ENCODE measurements around the gene PDZD2. TPM values are rescaled to one million over a fixed set of nuclear protein-coding genes. Genes with fewer than 3 reads are reported as not detected.
A peak's percentile ranks its signal among the peaks of the same experiment; 100 is the strongest.

Gene PDZD2
- total and polyA plus RNA-seq, 5 donors = 40.4 to 188 (median 109) TPM

DNA sequence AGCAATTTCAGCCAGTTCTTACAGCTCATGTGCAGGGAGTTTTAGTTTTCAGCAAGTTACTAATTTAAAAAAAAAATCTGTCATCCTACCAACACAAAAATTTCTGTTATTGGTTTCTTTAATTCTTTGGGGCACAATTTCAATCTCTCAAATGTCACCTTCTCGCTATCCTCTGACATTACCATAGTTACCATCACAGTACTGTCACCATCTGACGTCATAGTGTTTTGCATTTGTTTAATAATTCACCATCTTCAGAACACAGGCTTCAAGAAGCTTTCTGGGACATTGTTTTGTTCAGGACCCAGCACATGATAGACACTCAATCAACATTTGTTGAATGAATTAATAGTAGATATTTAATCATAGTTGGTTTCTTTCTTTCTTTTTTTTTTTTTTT is 155.1 kb downstream of the PDZD2 start:
- H3K4me3 ChIP-seq (ENCODE audit: low read length) = no peak overlapping the region
- no peaks in the 10 kb centered on the region for H3K9me3 ChIP-seq (ENCODE audit: control insufficient read depth, low read length)
- no peak for DNase-seq
- H3K27ac ChIP-seq (ENCODE audit: low read length) = no peak overlapping the region
- 92% methylated on average over 2 of the region's 2 CpGs for WGBS
- intact Hi-C loops (cut with DNase I) = no loop called here
- ATAC-seq = no peak
- no peaks in the 10 kb centered on the region for H3K27me3 ChIP-seq (ENCODE audit: control insufficient read depth, insufficient read depth)
- H3K4me1 ChIP-seq (ENCODE audit: control insufficient read depth, insufficient read depth, low read length) = no peaks in the 10 kb centered on the region

DNA sequence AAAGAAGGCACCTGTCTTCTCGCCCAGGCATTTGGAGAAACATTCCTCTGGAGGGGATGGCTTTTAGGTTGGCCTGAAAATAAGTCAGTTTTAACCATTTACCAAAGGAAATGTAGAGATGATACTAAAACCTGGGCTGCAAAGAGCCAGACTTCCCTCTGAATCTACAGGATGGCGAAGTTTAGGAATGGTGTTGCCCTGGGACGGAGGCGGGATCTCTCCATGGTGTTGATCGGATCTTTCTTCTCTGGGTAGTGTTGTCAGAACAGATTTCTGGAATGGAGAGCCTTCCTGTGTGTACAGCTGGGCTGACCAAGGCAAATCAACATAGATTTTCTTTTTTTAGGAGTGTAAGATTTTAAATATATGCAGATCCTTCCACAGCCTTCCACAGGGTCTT is 159.2 kb downstream of the PDZD2 start:
- Histone ChIP-seq H3K27ac (ENCODE audit: low read length) (no peak overlapping the region), H3K9me3 (ENCODE audit: control insufficient read depth, low read length) (no peaks in the 10 kb centered on the region), H3K4me1 (ENCODE audit: control insufficient read depth, insufficient read depth, low read length) (no peaks in the 10 kb centered on the region), H3K27me3 (ENCODE audit: control insufficient read depth, insufficient read depth) (no peaks in the 10 kb centered on the region), H3K4me3 (ENCODE audit: low read length) (no peak overlapping the region)
- WGBS = 90% methylated on average over 5 of the region's 5 CpGs
- DNase-seq (no peak), ATAC-seq (no peak)
- intact Hi-C loops (cut with DNase I) = no loop called here

DNA sequence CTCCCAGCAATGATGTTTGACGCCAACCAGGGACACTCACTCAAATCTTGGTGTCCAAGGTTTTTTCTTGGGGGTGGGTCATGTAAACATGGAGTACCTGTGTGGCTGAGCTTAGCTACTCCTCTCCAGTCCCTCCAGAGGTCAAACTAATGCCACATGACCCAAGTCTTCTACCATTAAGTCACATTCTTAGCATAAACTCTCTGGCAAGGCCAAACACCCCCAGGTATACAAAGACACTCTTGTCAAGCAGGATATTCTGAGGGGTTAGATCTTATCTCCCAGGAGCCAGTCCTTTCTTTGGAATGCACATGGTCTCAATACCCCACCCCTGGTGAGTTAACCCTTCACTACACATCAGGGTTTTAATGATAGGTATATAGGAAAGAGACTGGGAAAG is 161.4 kb downstream of the PDZD2 start:
- Histone ChIP-seq H3K27ac (ENCODE audit: low read length) (no peak overlapping the region), H3K9me3 (ENCODE audit: control insufficient read depth, low read length) (no peaks in the 10 kb centered on the region), H3K4me3 (ENCODE audit: low read length) (no peak overlapping the region), H3K4me1 (ENCODE audit: control insufficient read depth, insufficient read depth, low read length) (no peaks in the 10 kb centered on the region), H3K27me3 (ENCODE audit: control insufficient read depth, insufficient read depth) (no peaks in the 10 kb centered on the region)
- intact Hi-C loops (cut with DNase I) = no loop called here
- 93% methylated on average over 1 of the region's 1 CpG for whole genome bisulfite sequencing
- ATAC-seq = no peak
- DNase-seq = no peak

DNA sequence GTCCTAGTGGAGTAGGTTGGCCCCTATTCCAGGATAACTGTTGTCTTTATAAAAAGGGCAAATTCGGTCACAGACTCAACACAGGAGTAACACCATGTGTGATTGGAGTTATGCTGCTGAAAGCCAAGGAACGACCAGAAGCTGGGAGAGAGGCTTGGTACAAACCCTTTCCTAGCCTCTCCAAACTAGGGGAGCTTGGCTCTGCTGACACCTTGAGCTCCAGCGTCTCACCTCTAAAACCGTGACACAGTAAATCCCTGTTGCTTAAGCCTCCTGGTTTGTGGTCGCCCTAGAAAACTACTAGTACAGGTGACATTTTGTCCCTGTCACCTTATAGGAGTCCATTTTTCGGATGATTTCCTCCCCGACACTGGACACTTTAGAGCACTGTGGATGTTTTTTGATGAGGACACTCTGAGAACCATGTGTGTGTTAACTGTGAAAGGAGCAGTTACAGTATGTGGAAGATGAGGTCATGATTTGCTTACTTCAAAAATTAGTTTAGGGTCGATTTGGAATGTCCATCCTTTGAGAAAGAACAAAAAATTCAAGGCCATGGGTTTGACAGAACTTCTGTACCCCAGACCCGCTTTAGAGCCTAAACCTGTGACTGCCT is 167.0 kb downstream of the PDZD2 start:
- H3K27ac ChIP-seq (ENCODE audit: low read length) = no peak overlapping the region
- ATAC-seq = no peak
- DNase-seq = no peak
- no peak overlapping the region for H3K4me3 ChIP-seq (ENCODE audit: low read length)
- intact Hi-C loops (cut with DNase I) = loop anchor here in 2 of 4 donors (5.0 kb wide), 2 partner anchors 219 to 224 kb away; no protein-coding TSS in a partner anchor
- no peaks in the 10 kb centered on the region for H3K27me3 ChIP-seq (ENCODE audit: control insufficient read depth, insufficient read depth)
- WGBS = 76% methylated on average over 9 of the region's 9 CpGs
- no peaks in the 10 kb centered on the region for H3K9me3 ChIP-seq (ENCODE audit: control insufficient read depth, low read length)
- no peaks in the 10 kb centered on the region for H3K4me1 ChIP-seq (ENCODE audit: control insufficient read depth, insufficient read depth, low read length)

DNA sequence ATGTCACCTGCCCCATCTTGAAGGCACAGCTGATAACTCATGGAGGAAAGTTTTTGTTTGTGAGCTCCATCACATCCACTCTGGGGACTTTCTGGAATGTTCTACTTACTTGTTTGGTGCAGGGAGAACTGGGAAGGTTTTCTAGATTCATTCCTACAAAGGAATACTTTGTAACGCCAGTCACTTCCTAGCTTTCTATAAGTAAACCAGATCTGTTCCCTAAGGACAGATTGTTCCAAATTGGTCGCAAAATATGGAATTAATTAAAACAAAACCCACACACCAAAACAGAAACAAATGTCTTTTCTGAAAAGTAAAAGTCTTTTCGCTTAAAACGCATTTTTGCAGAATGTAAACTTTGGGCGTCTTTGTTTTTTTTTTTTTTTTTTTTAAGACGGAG is 167.6 kb downstream of the PDZD2 start:
- no peak overlapping the region for H3K4me3 ChIP-seq (ENCODE audit: low read length)
- intact Hi-C loops (cut with DNase I) = loop anchor here in 2 of 4 donors (5.0 kb wide), 2 partner anchors 219 to 224 kb away; no protein-coding TSS in a partner anchor
- no peaks in the 10 kb centered on the region for H3K27me3 ChIP-seq (ENCODE audit: control insufficient read depth, insufficient read depth)
- ATAC-seq (no peak), DNase-seq (no peak)
- WGBS = 83% methylated on average over 6 of the region's 6 CpGs
- no peaks in the 10 kb centered on the region for H3K4me1 ChIP-seq (ENCODE audit: control insufficient read depth, insufficient read depth, low read length)
- H3K27ac ChIP-seq (ENCODE audit: low read length) = no peak overlapping the region
- no peaks in the 10 kb centered on the region for H3K9me3 ChIP-seq (ENCODE audit: control insufficient read depth, low read length)

DNA sequence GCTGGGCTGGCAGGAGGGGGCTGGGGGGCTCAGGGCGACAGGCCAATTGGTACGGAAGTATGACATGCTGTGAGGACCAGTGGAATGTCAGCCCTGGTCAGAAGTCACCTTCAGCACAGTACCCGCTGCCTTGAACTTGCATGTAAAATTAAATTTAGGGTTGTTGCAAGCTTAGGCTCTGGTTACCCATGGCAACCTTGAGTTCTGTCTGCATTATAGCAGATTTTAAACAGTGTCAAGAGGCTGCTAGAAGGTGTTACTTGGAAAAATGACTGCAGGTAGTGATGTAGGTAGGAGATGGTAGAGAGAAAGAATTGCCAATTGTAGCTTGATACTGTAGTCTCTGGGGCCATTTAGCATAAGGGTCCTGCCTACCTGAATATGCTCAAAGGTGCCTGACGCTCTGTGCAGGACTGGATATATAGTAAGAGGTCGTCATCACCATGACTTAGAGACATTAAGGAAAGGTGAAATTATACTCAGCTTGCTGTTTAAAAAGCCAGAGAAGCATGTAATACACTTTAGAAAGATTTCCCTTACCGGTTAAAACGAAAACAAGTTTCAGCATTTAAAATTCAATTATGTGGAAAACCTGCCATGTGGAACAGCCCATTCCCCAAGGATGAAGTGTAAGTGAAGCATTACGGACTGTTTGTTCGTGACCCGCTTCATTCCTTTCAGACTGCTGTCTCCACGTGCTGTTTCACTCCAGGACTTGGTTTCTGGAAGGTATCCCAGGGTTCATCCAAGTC is 169.0 kb downstream of the PDZD2 start:
- no peaks in the 10 kb centered on the region for H3K4me1 ChIP-seq (ENCODE audit: control insufficient read depth, insufficient read depth, low read length)
- intact Hi-C loops (cut with DNase I) = loop anchor here in 3 of 4 donors (2.0 to 5.0 kb wide), 3 partner anchors 221 to 226 kb away; no protein-coding TSS in a partner anchor

DNA sequence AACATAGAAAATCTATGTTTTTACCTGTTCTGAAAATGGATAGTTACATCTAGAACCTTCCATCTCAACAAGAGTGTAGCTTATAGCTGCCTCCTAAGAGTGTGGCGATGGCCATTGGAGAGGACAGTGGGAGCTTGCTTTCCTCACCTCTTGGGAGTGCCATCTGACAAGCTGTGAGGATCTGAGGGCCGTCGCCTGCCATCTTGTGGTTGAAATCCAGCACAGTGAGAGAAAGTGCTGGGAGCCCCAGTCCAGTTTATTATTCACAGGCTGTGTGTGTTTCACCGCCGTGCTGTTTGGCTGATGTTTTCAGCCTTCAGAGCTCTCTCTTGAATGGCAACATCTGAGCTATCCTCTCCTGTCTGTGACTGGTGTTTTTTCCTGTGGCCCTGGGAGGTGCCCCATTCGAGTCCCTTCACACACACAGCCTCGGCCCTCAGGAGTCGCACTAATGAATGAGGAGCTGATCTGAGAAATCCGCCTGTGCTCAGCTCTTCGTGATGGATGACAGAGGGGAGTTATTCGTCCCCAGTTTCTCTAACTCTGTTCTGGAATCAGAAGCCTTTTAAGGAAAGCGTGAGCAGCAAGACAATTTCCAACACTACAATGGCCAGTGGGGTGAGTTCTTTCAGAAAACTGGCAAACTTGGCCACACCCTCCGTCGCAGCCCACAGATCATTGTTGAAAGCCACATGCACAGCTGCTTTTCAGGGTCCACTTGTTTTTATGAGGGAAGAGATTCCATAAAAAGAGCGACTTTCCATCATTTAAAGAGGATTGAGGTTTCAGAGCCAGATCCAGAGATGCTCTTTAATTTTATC is 170.3 kb downstream of the PDZD2 start:
- H3K27ac ChIP-seq (ENCODE audit: low read length) = no peak overlapping the region
- H3K9me3 ChIP-seq (ENCODE audit: control insufficient read depth, low read length) = no peaks in the 10 kb centered on the region
- DNase-seq (peak; percentile 71 to 81 (median 80)), ATAC-seq (peak; percentile 91 to 93)
- H3K27me3 ChIP-seq (ENCODE audit: control insufficient read depth, insufficient read depth) = no peaks in the 10 kb centered on the region
- 49% methylated on average over 15 of the region's 15 CpGs for WGBS
- intact Hi-C loops (cut with DNase I) = loop anchor here in 3 of 4 donors (2.0 to 5.0 kb wide), 3 partner anchors 222 to 227 kb away; no protein-coding TSS in a partner anchor
- no peak overlapping the region for H3K4me3 ChIP-seq (ENCODE audit: low read length)
- H3K4me1 ChIP-seq (ENCODE audit: control insufficient read depth, insufficient read depth, low read length) = no peaks in the 10 kb centered on the region

More for the DNA sequence above, 169.0 kb downstream of the PDZD2 start:
- DNase-seq = no peak
- H3K27me3 ChIP-seq (ENCODE audit: control insufficient read depth, insufficient read depth) = no peaks in the 10 kb centered on the region
- no peaks in the 10 kb centered on the region for H3K9me3 ChIP-seq (ENCODE audit: control insufficient read depth, low read length)
- no peak overlapping the region for H3K27ac ChIP-seq (ENCODE audit: low read length)
- 80% methylated on average over 11 of the region's 11 CpGs for WGBS
- ATAC-seq = no peak
- H3K4me3 ChIP-seq (ENCODE audit: low read length) = no peak overlapping the region

DNA sequence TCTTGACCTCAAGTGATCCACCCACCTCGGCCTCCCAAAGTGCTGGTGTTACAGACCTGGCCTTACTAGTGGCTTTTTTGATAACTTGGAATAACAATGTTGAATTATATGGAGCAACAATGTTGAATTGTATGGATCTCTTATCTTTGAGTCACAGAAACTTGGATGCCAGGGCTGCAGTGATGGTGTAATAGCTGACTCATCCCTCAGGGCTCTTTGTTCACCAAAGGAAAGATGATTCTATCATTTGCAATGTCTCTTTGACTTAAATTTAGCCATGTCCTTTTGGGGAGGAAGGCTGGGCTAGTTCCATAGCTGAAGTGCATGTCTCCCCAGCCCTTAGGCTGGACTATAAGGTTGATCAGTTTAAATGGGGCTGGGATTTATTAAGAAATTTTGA is 172.3 kb downstream of the PDZD2 start:
- H3K9me3 ChIP-seq (ENCODE audit: control insufficient read depth, low read length) = no peaks in the 10 kb centered on the region
- H3K27ac ChIP-seq (ENCODE audit: low read length) = peak overlapping the region; percentile 7
- intact Hi-C loops (cut with DNase I) = loop anchor here in 1 of 4 donors (2.0 kb wide), 1 partner anchor 230 kb away; no protein-coding TSS in a partner anchor
- no peaks in the 10 kb centered on the region for H3K27me3 ChIP-seq (ENCODE audit: control insufficient read depth, insufficient read depth)
- no peak overlapping the region for H3K4me3 ChIP-seq (ENCODE audit: low read length)
- peak in 1 of 3 donors; percentile 20 for DNase-seq
- 81% methylated on average over 1 of the region's 1 CpG for WGBS
- peak in 1 of 2 donors; percentile 58 for ATAC-seq
- H3K4me1 ChIP-seq (ENCODE audit: control insufficient read depth, insufficient read depth, low read length) = no peaks in the 10 kb centered on the region

DNA sequence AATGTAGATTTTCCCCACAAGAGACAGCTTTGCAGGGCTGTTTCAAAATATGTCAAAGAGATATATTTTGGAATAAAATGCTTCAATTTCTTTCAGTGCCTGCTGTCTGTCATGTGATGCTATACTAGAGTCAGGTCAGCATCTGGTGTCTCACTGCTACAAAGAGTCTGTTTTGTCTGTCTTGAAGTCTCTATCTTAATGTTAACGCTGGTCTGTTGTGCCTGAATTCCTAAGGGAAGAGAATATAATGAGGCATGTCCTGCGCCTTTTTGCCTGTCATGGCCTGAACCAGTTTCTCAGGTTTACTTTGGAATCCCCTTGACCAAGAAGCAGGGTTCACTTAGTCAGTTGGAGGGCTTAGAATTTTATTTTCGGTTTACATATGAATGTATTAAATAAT is 176.4 kb downstream of the PDZD2 start:
- DNase-seq (no peak), ATAC-seq (no peak)
- no peaks in the 10 kb centered on the region for H3K27me3 ChIP-seq (ENCODE audit: control insufficient read depth, insufficient read depth)
- no peak overlapping the region for H3K27ac ChIP-seq (ENCODE audit: low read length)
- 81% methylated on average over 3 of the region's 3 CpGs for WGBS
- no peak overlapping the region for H3K4me3 ChIP-seq (ENCODE audit: low read length)
- intact Hi-C loops (cut with DNase I) = no loop called here
- H3K4me1 ChIP-seq (ENCODE audit: control insufficient read depth, insufficient read depth, low read length) = no peaks in the 10 kb centered on the region
- no peaks in the 10 kb centered on the region for H3K9me3 ChIP-seq (ENCODE audit: control insufficient read depth, low read length)

DNA sequence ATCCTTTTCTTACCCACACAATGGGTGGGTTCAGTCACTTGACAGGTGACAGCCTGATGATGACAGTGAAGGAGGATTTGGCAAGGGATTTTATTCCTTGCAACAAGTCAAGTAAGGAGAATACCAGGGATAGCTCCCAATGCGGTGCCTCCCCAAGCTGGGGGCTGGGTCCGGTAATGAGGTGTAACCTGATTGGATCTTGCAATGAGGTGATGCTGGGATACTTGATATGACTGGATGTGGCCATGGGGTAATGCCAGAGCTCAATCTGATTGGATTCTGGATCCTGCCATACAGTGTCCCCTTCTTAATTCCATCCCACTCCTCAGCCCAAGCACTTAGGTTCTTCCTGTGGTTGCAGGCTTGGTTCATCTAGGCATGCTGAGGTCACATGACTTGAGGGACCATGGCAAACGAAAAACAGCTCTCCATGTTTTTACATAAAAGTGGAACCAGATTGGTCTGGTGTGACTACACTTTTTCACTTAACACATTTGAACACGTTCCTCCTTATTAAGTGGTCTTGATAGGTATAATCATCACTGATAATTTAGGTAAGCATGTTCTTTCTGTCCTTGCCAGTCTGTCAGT is 181.1 kb downstream of the PDZD2 start:
- intact Hi-C loops (cut with DNase I) = loop anchor here in 2 of 4 donors (5.0 to 10.0 kb wide), 2 partner anchors 255 to 257 kb away; no protein-coding TSS in a partner anchor
- DNase-seq = no peak
- H3K9me3 ChIP-seq (ENCODE audit: control insufficient read depth, low read length) = no peaks in the 10 kb centered on the region

More for the DNA sequence above, 181.1 kb downstream of the PDZD2 start:
- peak in 1 of 2 donors; percentile 24 for ATAC-seq
- H3K4me1 ChIP-seq (ENCODE audit: control insufficient read depth, insufficient read depth, low read length) = no peaks in the 10 kb centered on the region
- 56% methylated on average over 4 of the region's 4 CpGs for WGBS
- no peaks in the 10 kb centered on the region for H3K27me3 ChIP-seq (ENCODE audit: control insufficient read depth, insufficient read depth)
- no peak overlapping the region for H3K4me3 ChIP-seq (ENCODE audit: low read length)
- H3K27ac ChIP-seq (ENCODE audit: low read length) = no peak overlapping the region
